ENCODE measurements around the gene MACROD1. TPM values are rescaled to one million over a fixed set of nuclear protein-coding genes. Genes with fewer than 3 reads are reported as not detected.

The MACROD1 gene
- total and polyA plus RNA-seq, 10 of the 15 experiments (the other 5 are each of a cell fraction or from before 2014, with no cell fraction given), result 1.2 to 22.7 (median 11.3) TPM; not detected in 1

GRCh38 chr11:64138398-64138797 is 27.5 kb downstream of the MACROD1 start (continued):
- TF ChIP-seq MEF2B (IDR thresholded peaks at IDR 0.05; ENCODE audit: partially characterized antibody, poor library complexity, severe bottlenecking), result no peak
- no peak for TF ChIP-seq PKNOX1 (IDR thresholded peaks at IDR 0.05)
- TF ChIP-seq ZNF24 (IDR thresholded peaks at IDR 0.05), result no peak
- no peak for TF ChIP-seq STAT1 (conservative IDR thresholded peaks at IDR 0.05)
- no peak for TF ChIP-seq ZBTB11 (CRISPR knock-in tag; IDR thresholded peaks at IDR 0.05)
- TF ChIP-seq BMI1 (IDR thresholded peaks at IDR 0.05; ENCODE audit: borderline replicate concordance), result no peak
- no peak for TF ChIP-seq RFX5 (IDR thresholded peaks at IDR 0.05; ENCODE audit: low read depth, low read length)

- H3K4me1 ChIP-seq (ENCODE audit: control insufficient read depth, insufficient read depth, low read length), result no peaks in the 10 kb centered on the region
- no peaks in the 10 kb centered on the region for H3K36me3 ChIP-seq (ENCODE audit: control insufficient read depth in 2 of 2, insufficient read depth in 2 of 2, low read length in 1 of 2)
- intact Hi-C loops (cut with micrococcal nuclease; ENCODE audit: unreplicated experiment), result no loop called here
- no peaks in the 10 kb centered on the region for H4K20me1 ChIP-seq (ENCODE audit: control insufficient read depth, insufficient read depth)
- no peak overlapping the region for H3K4me3 ChIP-seq
- FAIRE-seq, result no peak
- BruUV-seq (replicated peaks), result no TSS peak
- H3K27me3 ChIP-seq (replicated peaks in 1 of 2; ENCODE audit: control insufficient read depth in 2 of 2, insufficient read depth in 2 of 2, low read length in 1 of 2), result no peaks in the 10 kb centered on the region; a peak in 1 of 4 replicates
- DNase-seq (ENCODE audit: low read depth, low spot score), result no peak
- CTCF ChIA-PET, result no interaction called here
- H3K9ac ChIP-seq (ENCODE audit: control insufficient read depth, insufficient read depth, low read length), result no peak overlapping the region
- in situ Hi-C loops (cut with MboI), result no loop called here
- H3K4me2 ChIP-seq (ENCODE audit: control insufficient read depth, insufficient read depth), result no peak overlapping the region
- RAD21 ChIA-PET (ENCODE audit: unreplicated experiment), result no interaction called here
- H3K79me2 ChIP-seq (ENCODE audit: control insufficient read depth, insufficient read depth, low read length), result no peaks in the 10 kb centered on the region
- no peaks in the 10 kb centered on the region for H3K9me3 ChIP-seq (replicated peaks; ENCODE audit: control insufficient read depth, insufficient read depth, low read length)
- POLR2A ChIA-PET, result no interaction called here
- H3K27ac ChIP-seq (ENCODE audit: control insufficient read depth, insufficient read depth), result no peak overlapping the region
- no peak overlapping the region for H2AFZ ChIP-seq (ENCODE audit: control insufficient read depth, low read depth, low read length)
- SMC1A ChIA-PET (ENCODE audit: uncharacterized antibody, unreplicated experiment), result no interaction called here
- WGBS (ENCODE audit: insufficient coverage, insufficient replicate concordance, low lambda C conversion rate, missing lambda C conversion rate), result 36% methylated on average over 17 of the region's 17 CpGs
- no peak for ATAC-seq
- TF ChIP-seq NFXL1 (IDR thresholded peaks at IDR 0.05; ENCODE audit: borderline replicate concordance) (no peak), BCL11A (IDR thresholded peaks at IDR 0.05; ENCODE audit: low read depth, low read length) (no peak), POLR2A (IDR thresholded peaks at IDR 0.05; ENCODE audit: low read depth, low read length) (no peak), CTCF (IDR thresholded peaks at IDR 0.05 in 2 of 3, conservative IDR thresholded peaks at IDR 0.05 in 1 of 3; ENCODE audit: control insufficient read depth in 2 of 3, extremely low read depth in 1 of 3, insufficient read depth in 1 of 3, low read depth in 3 of 3, low read length in 3 of 3) (no peak), ZBED1 (IDR thresholded peaks at IDR 0.05; ENCODE audit: borderline replicate concordance) (no peak), KAT2A (conservative IDR thresholded peaks at IDR 0.05; ENCODE audit: control insufficient read depth, low read depth, low read length) (no peak), ATF3 (IDR thresholded peaks at IDR 0.05; ENCODE audit: borderline replicate concordance, extremely low read depth, low read depth, low read length) (no peak), ZZZ3 (IDR thresholded peaks at IDR 0.05; ENCODE audit: control insufficient read depth, insufficient read length, low read depth) (no peak)
Measured at GRCh38 chr11:64136765-64137441, 29.0 kb downstream of the MACROD1 start.

Data from GM12878 (cell line).